HG03558 (cell line): ENCODE data around the gene CDC37L1.

Experiments used
- ATAC-seq: cut with Tn5 transposase; IDR thresholded peaks from one replicate; pipeline ENCODE4 v1.9.1; 2021; ENCODE audit warnings: moderate number of reproducible peaks; ENCODE audit not compliant: unreplicated experiment; ENCODE audit errors: extremely low read depth

CDC37L1 gene

GRCh38 chr9:4706971-4707622, 27.7 kb downstream of the CDC37L1 start:
- ATAC-seq, result no peak

GRCh38 chr9:4709380-4709779, 30.0 kb downstream of the CDC37L1 start:
- ATAC-seq, result no peak

DNA sequence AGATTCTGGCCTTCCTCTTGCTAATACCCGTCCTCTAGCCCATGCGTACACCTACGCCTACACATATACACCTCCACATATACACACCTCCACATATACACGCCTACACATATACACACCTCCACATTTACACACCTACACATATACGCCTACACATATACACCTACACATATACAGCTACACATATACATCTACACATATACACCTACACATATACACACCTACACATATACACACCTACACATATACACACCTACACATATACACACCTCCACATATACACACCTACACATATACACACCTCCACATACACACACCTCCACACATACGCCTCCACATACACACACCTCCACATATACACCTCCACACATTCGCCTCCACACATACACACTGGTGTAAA, 34.5 kb downstream of the CDC37L1 start:
- ATAC-seq, result no peak

DNA sequence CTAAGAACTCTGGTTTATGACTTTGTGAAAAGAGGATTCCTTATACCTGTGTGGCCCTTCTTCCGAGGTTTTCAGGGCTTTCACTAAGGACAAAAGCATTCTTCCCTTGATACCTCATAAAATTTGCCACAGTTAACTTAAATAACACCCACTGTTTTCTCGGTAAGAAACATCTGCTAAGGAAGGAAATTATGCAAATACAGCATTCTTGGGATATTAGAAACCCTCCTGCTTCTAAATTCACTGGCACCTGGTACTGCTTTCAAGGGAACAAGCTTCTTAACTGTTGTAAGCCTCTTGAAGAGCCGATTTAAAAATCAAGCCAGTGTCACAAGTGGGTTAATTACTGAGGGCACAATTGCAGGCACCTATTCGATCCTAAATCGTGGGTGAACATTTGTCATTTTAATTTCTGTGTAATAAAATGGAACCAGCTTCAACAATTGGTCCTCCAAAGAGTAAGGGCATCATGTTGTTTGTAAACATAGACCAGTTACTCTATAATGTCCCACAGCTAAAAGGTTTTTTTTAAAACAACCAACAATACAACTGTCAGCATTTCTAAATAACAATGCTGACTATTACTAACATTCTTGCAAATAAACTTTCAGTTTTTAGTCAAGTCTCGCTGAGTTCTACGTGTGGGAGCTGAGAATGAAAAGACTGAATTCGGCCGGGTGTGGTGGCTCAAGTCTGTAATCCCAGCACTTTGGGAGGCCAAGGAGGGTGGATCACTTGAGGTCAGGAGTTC, 35.1 kb downstream of the CDC37L1 start:
- ATAC-seq, result no peak

GRCh38 chr9:4716163-4716562, 36.8 kb downstream of the CDC37L1 start:
- no peak for ATAC-seq

- ATAC-seq, result no peak
Measured at GRCh38 chr9:4717815-4718214, 38.4 kb downstream of the CDC37L1 start.

DNA sequence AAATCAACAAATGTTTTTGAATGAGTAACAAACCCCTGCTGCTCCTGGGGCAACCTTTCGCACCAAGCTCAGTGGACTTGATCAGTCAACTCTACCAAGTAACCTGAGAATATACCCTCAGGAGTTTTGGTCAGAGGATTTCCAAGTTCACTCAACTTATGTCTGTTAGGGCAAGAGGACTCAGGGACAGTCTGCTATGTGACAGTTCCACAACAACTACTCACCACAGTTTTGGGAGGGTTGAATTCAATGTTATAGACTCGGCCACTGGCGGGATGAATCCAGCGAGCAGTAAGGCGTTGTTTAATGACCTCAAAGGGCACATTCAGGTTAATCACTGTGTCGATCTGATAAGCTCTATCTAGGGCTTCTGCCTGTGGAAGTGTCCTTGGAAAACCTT, 39.5 kb downstream of the CDC37L1 start:
- ATAC-seq, result no peak

GRCh38 chr9:4721736-4722135, 42.4 kb downstream of the CDC37L1 start:
- ATAC-seq, result no peak

GRCh38 chr9:4725706-4726442, 46.5 kb downstream of the CDC37L1 start:
- ATAC-seq, result no peak

- ATAC-seq, result no peak
Measured at GRCh38 chr9:4727593-4727992, 48.2 kb downstream of the CDC37L1 start.

DNA sequence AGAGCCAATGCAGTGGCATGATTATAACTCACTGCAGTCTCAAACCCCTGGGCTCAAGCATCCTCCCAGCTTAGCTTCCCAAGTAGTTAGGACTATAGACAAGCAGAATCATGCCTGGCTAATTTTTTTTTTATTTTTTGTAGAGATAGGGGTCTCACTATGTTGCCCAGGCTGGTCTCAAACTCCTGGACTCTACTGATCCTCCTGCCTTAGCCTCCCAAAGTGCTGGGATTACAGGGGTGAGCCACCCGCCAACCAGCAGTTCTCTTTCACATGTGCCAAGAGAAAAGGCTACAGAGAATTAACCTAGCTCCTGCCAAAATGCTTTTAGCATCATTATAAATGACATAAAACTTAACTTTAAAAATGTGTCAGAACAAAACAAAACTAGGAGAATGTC, 53.5 kb downstream of the CDC37L1 start:
- ATAC-seq, result no peak

DNA sequence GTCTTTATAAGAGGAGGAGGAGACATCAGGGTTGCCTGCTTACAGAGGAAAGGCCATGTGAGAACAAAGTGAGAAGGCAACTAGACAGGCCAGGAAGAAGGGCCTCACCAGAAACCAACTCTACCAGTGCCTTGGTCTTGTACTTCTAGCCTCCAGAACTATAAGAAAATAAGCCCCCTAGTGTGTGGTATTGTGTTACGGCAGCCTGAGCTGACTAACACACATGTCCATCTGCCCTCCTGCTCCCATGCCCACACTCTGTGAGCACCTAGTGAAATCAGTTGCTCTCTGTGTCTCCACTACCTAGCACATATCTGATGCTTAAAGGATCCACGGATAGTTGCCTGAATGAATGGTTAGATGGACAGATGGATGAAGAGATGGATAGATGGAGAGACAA, 54.8 kb downstream of the CDC37L1 start:
- no peak for ATAC-seq

DNA sequence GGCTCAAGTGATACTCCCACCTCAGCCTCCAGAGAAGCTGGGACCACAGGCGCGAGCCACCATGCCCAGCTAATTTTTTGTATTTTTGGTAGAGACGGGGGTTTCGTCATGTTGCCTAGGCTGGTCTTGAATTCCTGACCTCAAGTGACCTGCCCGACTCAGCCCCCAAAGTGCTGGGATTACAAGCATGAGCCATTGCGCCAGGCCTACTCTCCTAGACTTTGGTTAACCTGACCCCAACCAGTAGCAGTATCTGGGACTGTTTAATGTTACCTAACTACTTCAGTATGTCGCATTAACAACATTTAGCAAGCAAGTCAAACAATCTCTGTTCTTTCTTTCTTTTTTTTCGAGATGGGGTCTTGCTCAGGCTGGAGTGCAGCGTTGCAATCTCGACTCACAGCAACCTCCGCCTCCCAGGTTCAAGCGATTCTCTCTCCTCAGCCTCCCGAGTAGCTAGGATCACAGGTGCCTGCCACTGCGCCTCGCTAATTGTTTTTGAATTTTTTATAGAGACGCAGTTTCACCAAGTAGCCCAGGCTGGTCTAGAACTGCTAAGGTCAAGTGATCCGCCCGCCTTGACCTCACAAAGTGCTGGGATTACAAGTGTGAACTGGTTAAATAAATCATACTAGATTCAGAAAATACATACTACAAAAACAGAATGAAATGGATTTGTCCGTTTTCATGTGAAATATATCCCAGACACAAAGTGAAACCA, 59.7 kb downstream of the CDC37L1 start:
- ATAC-seq, result no peak

GRCh38 chr9:4739587-4740387, 60.4 kb downstream of the CDC37L1 start:
- no peak for ATAC-seq

GRCh38 chr9:4740388-4740637, 60.9 kb downstream of the CDC37L1 start:
- no peak for ATAC-seq

DNA sequence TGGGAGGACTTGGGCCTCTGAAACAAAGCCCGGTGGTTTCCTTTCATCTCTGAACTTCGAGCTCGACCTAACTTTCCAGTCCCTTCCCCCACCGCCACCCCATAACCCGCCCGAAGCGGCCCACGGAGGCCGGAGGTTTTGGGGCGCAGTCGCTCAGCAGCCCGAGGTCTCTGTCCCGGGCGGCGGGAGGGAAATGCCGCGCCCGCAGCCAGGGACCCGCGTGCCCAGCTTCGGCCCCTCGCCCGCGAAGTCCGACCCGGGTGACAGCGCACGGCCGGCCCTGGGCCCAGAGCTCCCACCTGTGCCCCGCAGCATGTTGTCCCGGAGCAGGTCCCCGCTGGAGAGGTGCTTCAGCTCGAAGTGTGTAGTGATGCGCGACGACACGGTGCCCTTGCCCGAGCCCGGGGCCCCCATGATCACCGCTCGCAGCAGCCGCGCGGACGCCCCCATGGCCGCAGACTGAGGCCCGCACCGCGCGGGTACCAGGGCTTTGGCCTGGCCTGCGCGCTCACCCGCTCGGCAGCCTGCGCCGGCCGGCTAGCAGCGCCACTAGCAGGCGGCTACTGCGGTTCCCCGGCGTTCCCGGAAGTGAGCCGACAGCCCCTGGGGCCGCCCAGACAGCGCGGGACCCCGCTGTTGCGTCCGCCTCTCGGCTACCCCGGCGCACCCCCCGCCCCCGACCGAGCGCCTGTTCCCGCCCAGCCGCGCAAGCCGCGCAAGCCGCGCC, 61.4 kb downstream of the CDC37L1 start, which contains the start of gene AK3:
TSS of gene AK3 (minus strand) at position 565 of the 727 bp plus-strand sequence. CDS start at position 450, 115 bp downstream.
- ATAC-seq, result peak; percentile 70

GRCh38 chr9:4741365-4742089, 62.2 kb downstream of the CDC37L1 start:
- no peak for ATAC-seq

DNA sequence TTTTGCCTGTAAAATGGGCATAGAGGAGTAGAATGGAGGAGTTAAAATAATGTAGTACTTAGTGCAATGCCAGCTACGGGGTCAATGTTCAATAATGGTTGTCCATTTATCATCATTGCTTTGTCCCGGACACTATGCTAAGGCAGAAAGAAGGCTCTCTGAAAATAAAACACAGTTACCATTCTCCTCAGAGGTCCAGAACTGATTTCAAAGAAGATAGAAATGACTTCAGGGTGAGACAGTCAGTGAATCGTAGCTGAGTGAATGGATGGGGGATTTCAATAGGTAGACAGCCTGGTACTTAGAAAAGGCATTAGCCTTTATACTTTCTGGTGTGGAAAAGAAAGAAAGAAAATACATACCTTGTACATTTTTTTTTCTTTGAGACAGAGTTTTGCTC, 62.9 kb downstream of the CDC37L1 start:
- no peak for ATAC-seq
